Epithelial cell of esophagus (primary cell): ENCODE measurements around the gene DNAJB11.

Experiments
- DNase-seq: peaks from one replicate; pipeline ENCODE4 v3.0.0; 2010; ENCODE audit warnings: low read depth
- H3K4me3 ChIP-seq: 2 replicates; pipeline ENCODE4 v1.5.1; 2011; ENCODE audit warnings: mild to moderate bottlenecking, low read length, control low read depth
- CTCF ChIP-seq: IDR thresholded peaks from 2 replicates; pipeline ENCODE4 v1.5.1; 2011; ENCODE audit warnings: low read depth, mild to moderate bottlenecking, low read length, control low read depth, inconsistent platforms; ENCODE audit not compliant: insufficient read depth; ENCODE audit errors: missing control alignments

Gene DNAJB11

GRCh38 chr3:186614266-186614596 lies 43.7 kb downstream of the DNAJB11 start:
- DNase-seq, result no peak
- no peak for TF ChIP-seq CTCF
- H3K4me3 ChIP-seq, result no peak overlapping the region

- H3K4me3 ChIP-seq, result no peak overlapping the region
- TF ChIP-seq CTCF, result peak; percentile 99
- peak; percentile 79 for DNase-seq
Observed at GRCh38 chr3:186614597-186615483, 44.3 kb downstream of the DNAJB11 start.

- no peak overlapping the region for H3K4me3 ChIP-seq
- no peak for DNase-seq
- no peak for TF ChIP-seq CTCF
Observed at GRCh38 chr3:186616299-186616617, 45.7 kb downstream of the DNAJB11 start.

- H3K4me3 ChIP-seq, result peak overlapping the region; percentile 40
- DNase-seq, result peak; percentile 100
- peak; percentile 94 for TF ChIP-seq CTCF
Observed at GRCh38 chr3:186617036-186617946, 46.8 kb downstream of the DNAJB11 start.

- TF ChIP-seq CTCF, result no peak
- H3K4me3 ChIP-seq, result no peak overlapping the region
- no peak for DNase-seq
Observed at GRCh38 chr3:186618318-186618938, 47.9 kb downstream of the DNAJB11 start.

- DNase-seq, result no peak
- no peak overlapping the region for H3K4me3 ChIP-seq
- no peak for TF ChIP-seq CTCF
Observed at GRCh38 chr3:186619787-186620212, 49.3 kb downstream of the DNAJB11 start.
